H1 (cell line): ENCODE data around the gene SMIM13.

Experiments
- ASH2L ChIP-seq: fragments of 200-600, 300-600 bp; sonication (generic); IDR thresholded peaks from one replicate; pipeline ENCODE4 v1.7.1; 2017; ENCODE audit warnings: low read length
- CTCF ChIP-seq, 3 experiments: IDR thresholded peaks; 1 replicate in 2 of 3; 2 replicates in 1 of 3; pipeline versions ENCODE4 v1.5.1 to v1.6.1; 2011; ENCODE audit warnings: low read length in 3 of 3, mild to moderate bottlenecking in 3 of 3, inconsistent platforms in 2 of 3, low read depth in 1 of 3, moderate library complexity in 1 of 3; ENCODE audit not compliant: insufficient read depth in 1 of 3; ENCODE audit errors: control extremely low read depth in 1 of 3
- EGR1 ChIP-seq: IDR thresholded peaks from 2 replicates; pipeline ENCODE4 v1.6.1; 2011; ENCODE audit warnings: low read depth, low read length, borderline replicate concordance
- EZH2 ChIP-seq: fragments of 200-600 bp; sonication (generic); IDR thresholded peaks from 2 replicates; pipeline ENCODE4 v1.7.1; 2012; ENCODE audit warnings: low read depth, mild to moderate bottlenecking, moderate library complexity, low read length, inconsistent platforms; ENCODE audit not compliant: severe bottlenecking
- JUN ChIP-seq: IDR thresholded peaks from 2 replicates; pipeline ENCODE4 v1.6.1; 2011; ENCODE audit warnings: low read depth, mild to moderate bottlenecking, improper control_type of control experiment, low read length
- SP1 ChIP-seq: IDR thresholded peaks from 2 replicates; pipeline ENCODE4 v1.6.1; 2011; ENCODE audit warnings: low read depth, low read length
- SP2 ChIP-seq: IDR thresholded peaks from 2 replicates; pipeline ENCODE4 v1.6.1; 2012; ENCODE audit warnings: mild to moderate bottlenecking, low read length, inconsistent platforms

DNA sequence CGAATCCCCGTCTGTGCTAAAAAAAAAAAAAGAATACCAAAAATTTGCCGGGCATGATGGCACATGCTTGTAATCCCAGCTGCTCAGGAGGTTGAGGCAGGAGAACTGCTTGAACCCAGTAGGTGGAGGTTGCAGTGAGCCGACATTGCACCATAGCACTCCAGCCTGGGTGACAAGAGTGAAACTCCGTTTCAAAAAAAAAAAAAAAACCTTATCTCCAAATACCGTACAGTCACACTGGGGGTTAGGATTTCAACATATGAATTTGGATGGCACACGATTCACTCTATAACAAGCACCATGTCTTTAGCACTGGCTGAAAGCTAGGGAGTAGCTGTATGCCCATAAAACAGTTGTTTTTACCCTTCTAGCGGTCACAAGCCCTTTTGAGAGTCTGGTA is 3.8 kb downstream of the SMIM13 start:
- TF ChIP-seq JUN = no peak
- no peak for TF ChIP-seq CTCF (IDR thresholded peaks at IDR 0.05; ENCODE audit: control extremely low read depth in 1 of 3, insufficient read depth in 1 of 3, low read depth in 1 of 3, low read length in 3 of 3)
- TF ChIP-seq SP1 = no peak
- TF ChIP-seq SP2 = no peak
- no peak for TF ChIP-seq EGR1
- no peak for TF ChIP-seq EZH2
- no peak for TF ChIP-seq ASH2L
